Measurements from ENCODE around the gene PRRT1B.
A peak's percentile ranks its signal among the peaks of the same experiment; 100 is the strongest.
"Not testable (repeated sequence)": the region's sequence is repeated elsewhere in the genome, so short reads cannot be mapped to it uniquely, and the experiment has no call there.

The PRRT1B gene

GRCh38 chr9:131545003-131545785 lies at the start of gene PRRT1B:
PRRT1B (plus strand) TSS chr9:131545523; CDS start chr9:131545616, 93 bp downstream.
- no peak for ATAC-seq

GRCh38 chr9:131495785-131496184 lies 49.5 kb upstream of the PRRT1B start:
- ATAC-seq: no peak

GRCh38 chr9:131496844-131497405 lies 48.4 kb upstream of the PRRT1B start:
- ATAC-seq: no peak

GRCh38 chr9:131499254-131499767 lies 46.0 kb upstream of the PRRT1B start:
- no peak for ATAC-seq

DNA sequence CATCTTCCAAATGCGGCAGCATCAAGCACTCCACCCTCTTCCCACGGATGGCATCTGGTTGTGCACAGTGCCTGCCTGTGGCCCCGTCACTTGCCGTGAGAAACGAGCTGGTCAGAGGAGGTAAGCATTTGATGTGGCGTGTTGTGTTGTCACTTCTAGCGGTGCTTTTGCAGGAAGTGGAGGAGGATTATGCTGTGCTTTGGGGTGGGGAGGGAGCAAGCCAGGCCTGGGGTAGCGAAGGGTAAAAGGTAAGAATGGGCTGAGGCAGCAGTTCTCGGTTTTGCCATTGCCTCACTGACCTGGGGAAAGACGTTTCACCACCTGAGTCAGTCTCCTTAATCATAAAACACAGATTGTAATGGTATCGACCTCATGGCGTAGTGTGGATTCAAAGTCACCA lies 44.9 kb upstream of the PRRT1B start:
- peak; percentile 52 to 56 for ATAC-seq

DNA sequence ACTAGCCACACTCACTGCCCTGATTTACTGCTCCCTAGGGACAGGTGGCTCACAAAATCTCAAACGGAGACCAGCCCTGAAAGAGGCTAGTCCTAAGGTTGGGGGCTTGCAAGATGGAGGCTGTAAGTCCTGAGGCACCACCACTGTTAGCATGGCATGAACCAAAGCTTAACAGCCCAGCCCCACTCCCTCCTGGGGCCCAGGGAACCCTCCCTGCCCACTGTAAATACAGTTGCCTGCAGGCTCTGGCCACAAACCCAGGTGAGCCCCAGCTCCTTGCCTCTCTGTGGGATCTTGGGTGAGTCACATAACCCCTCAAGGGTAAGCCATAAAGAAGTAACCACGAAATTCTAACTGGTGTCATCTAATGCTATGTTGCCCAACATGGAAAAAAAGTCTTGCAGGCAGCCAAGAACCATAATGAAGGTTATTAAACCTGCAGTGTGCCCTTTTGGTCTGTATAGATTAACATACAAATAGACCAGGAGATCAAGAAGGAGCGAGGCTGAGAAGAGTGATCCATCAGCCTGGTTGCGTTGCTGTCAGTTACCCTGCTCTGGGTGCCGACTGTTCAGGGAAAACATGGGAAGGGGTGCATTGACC lies 44.3 kb upstream of the PRRT1B start:
- peak; percentile 29 to 44 for ATAC-seq

GRCh38 chr9:131502781-131503625 lies 42.3 kb upstream of the PRRT1B start, which contains the start of gene POMT1:
POMT1 (plus strand) TSS chr9:131502918; CDS start chr9:131504219, 1,301 bp downstream.
- peak; percentile 58 to 63 for ATAC-seq

DNA sequence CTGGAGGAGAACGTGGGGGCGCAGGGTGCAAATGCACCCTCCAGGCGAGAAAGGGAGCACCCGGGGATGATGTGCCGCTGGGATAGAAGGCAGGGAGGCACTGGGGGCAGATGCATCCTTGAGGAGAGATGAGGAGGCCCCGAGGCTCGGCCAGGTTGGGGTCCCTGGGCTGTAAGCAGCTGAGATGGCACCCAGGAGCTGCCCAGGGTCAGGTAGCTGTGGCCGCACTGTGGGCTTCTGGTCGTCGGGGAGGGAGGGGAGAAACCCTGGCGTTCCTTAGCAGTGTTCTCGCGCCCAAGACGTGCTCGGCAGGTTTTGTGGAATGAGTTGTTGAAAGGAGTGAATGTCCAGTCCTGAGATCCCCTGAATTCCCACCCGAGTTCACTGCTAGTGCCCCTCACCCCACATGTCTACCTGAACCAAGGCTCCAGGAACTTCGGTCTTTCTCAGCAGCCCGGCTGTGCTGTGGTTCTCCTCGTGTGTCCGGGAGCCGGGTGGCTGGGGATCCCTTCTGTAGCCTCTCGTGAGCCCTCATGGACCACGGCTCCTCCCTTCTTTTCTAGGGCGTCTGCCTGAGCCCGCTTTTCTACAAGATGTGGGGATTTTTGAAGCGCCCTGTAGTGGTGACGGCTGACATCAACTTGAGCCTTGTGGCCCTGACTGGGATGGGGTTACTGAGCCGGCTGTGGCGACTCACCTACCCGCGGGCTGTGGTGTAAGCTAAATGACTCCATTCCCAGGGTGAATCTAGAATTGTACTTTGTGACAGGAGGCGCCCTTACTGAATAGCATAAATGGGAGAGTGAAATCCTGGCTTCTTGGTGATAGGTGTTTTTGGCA lies 41.5 kb upstream of the PRRT1B start:
- ATAC-seq: peak; percentile 66 to 74

- ATAC-seq: no peak
These were observed 40.3 kb upstream of the PRRT1B start for GRCh38 chr9:131505012-131505411.

DNA sequence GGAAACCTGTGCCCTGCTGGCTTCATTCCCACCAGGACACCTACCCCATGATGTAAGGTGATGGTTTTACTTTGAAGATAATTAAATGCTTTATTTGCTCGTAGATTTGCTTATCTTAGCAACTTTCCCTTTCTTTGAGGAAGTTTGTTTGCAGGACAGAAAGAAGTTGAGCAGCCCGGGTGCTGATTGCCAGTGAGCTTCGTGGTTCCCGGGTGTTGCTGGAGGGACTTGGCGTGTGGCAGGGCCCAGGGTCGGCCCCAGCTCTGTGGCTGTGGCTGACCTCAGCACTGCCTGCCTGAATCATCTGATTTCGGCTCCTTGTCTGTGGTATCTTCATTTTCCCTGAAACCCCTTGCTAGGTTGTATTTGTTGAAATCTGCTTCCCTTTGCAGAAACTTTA lies 33.9 kb upstream of the PRRT1B start:
- no peak for ATAC-seq

- ATAC-seq: no peak
These were observed 33.4 kb upstream of the PRRT1B start for GRCh38 chr9:131511880-131512279.

DNA sequence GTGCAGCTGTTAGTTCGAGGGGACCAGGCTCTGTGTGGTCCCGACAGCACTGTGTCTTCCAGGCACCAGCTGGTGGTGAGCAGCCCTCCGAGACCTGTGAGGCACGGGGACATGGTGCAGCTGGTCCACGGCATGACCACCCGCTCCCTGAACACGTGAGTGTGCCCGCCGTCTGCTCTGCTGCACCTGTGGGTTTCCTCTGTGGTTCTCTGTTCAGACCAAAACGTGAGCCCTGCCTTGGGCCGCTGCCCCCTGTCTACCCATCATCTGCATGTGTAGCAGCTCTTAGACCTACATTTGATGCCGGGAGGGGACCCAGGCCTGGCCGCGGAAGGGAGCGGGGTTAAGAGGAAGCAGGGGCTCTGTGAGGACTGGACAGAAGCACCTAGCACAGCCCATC lies 32.1 kb upstream of the PRRT1B start:
- no peak for ATAC-seq

- not testable (repeated sequence) for ATAC-seq
These were observed 29.7 kb upstream of the PRRT1B start for GRCh38 chr9:131515559-131516031.

GRCh38 chr9:131516100-131516499 lies 29.2 kb upstream of the PRRT1B start:
- ATAC-seq: no peak

DNA sequence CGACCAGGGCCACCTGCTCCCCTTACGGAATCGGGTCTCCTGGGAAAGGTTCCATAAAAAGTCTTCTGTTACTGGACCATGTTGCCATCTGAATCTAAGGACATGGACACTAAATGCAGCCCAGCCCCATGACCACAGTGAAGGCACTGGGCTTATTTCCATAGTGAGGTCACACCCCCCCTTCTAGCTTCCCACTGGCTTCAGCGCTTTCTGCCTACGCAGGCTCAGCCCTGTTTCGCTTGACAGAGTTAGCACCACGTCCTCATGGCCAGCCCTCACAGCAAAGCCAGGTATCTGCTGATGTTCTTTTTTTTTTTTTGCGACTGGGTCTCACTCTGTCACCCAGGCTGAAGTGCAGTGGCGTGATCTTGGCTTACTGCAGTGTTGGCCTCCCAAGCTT lies 28.4 kb upstream of the PRRT1B start:
- no peak for ATAC-seq

DNA sequence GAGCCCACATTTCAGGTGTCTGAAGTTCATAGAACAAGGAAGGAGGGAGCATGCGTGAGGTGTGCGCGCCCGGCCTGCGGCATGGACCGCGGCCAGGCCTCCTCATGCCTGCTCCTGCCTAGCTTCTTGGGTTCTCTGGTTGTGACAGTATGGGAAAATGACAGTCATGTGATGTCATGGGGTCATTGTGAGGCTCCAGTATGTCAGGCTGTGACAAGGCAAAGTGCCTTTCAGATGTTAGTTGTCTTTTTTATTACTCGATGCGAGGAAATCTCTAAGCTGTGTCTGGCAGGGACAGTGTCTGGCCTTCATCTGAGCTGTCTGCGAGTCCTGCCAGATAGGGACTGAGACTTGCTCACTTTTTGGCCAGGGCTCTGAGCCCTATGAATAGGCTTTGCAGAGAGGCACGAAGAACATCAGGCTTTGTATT lies 27.5 kb upstream of the PRRT1B start:
- no peak for ATAC-seq

DNA sequence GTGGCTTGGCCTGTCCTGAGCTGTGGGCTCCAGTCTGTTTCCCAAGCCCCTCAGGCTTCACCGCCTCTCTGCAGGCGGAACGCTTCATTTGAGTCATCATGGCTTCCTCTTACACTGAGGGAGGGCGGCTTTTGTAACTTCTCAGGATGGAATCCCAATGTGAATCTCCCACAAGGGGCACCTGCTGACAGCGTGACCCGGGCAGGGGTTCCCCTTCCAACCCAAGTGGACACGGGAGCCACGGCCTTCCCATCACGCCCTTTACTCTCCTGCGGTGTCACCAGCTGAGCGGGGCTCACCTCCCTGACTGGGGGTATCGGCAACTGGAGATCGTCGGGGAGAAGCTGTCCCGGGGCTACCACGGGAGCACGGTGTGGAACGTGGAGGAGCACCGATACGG lies 26.8 kb upstream of the PRRT1B start:
- ATAC-seq: no peak

DNA sequence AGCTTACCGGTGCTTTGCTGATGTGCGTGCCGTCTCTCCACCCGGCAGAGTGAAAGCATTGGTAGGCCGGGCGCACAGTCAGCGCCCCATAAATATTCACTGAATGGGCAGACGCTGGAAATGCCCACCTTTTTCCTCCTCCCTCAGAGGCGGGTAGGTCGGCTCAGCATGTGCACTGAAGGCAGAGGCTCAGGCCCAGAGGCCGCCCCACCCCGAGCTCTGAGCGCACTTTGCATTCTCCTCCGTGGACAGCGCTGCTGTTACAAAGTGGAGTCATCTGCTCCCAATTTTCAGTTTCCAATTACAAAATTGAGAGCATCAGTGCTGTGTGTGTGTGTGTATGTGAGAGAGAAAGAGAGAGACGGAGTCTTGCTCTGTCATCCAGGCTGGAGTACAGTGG lies 24.8 kb upstream of the PRRT1B start:
- ATAC-seq: no peak

GRCh38 chr9:131521203-131521602 lies 24.1 kb upstream of the PRRT1B start:
- no peak for ATAC-seq

DNA sequence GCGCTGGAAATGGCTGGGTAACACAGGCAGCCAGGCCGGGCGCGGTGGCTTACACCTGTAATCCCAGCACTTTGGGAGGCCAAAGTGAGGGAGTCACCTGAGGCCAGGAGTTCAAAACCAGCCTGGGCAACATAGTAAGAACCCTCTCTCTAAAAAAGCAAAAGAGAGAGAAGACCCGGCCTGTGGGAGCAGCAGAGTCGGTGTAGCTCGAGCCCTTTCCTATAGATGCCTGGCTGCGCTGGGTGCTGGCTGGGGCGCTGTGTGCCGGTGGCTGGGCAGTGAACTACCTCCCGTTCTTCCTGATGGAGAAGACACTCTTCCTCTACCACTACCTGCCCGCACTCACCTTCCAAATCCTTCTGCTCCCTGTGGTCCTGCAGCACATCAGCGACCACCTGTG lies 23.5 kb upstream of the PRRT1B start:
- ATAC-seq: no peak

DNA sequence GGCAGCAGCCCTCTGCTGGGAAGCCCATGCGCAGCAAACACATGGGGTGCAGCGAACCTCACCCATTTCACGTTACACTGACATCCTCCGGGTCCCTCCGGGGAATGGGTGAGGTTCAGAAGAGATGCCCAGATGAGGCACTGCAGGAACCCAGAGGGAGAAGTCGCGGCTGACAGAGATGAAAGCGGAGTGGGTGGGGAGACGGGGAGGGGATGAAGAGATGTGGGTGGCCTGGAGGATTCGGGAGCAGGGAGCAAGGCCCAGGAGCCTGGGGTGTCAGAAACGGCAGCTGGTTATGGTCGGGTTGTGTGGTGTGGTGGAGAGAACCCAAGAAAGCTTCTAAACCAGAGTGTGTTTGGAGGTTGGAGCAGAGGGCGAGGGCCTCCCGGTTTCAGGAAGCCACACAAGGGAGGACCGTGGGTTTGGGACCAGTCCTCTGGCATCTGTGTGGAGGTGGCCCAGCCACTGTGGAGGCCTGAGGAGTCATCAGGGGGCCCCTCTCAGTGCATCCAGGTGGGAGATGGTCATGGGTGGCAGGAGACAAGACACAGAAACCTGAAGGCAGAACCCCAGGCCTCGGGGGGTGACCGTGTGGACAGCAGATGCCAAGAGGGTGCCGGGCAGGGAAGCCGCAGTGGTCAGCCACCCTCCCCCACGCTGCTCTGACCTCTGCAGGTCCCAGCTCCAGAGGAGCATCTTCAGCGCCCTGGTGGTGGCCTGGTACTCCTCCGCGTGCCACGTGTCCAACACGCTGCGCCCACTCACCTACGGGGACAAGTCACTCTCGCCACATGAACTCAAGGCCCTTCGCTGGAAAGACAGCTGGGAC lies 22.9 kb upstream of the PRRT1B start:
- ATAC-seq: no peak
